Vagina (tissue), 2 donors: Measurements from ENCODE around the gene PPDPF. TPM values are rescaled to one million over a fixed set of nuclear protein-coding genes. Genes with fewer than 3 reads are reported as not detected.

Experiments used
- DNase-seq, 2 donors: peaks; one replicate each; pipeline ENCODE4 v3.0.0-alpha.2; 2017; ENCODE audit errors: extremely low spot score in 2 of 2
- H3K27ac ChIP-seq: fragments of 200-600 bp; sonication (generic); one replicate; pipeline ENCODE4 v1.5.1; 2019
- H3K27me3 ChIP-seq: fragments of 200-600 bp; sonication (generic); one replicate; pipeline ENCODE4 v1.5.1; 2019
- H3K36me3 ChIP-seq, 2 donors: fragments of 200-600 bp; sonication (generic); one replicate each; pipeline ENCODE4 v1.5.1; 2017 to 2019
- H3K4me1 ChIP-seq: fragments of 200-600 bp; sonication (generic); one replicate; pipeline ENCODE4 v1.5.1; 2019
- H3K4me3 ChIP-seq, 2 donors: fragments of 200-600 bp; sonication (generic); 1 replicate in 1 of 2; 2 replicates in 1 of 2; pipeline ENCODE4 v1.5.1; 2016 to 2019
- H3K9me3 ChIP-seq: fragments of 200-600 bp; sonication (generic); one replicate; pipeline ENCODE4 v1.5.1; 2019
- POLR2A ChIP-seq, 2 donors: fragments of 450-650 bp; IDR thresholded peaks; one replicate each; pipeline ENCODE4 v1.6.1; 2017; ENCODE audit warnings: antibody characterized with exemption in 2 of 2, mild to moderate bottlenecking in 2 of 2, moderate library complexity in 2 of 2
- POLR2AphosphoS5 ChIP-seq, 2 donors: sonication (generic); formaldehyde crosslinking; IDR thresholded peaks; one replicate each; pipeline ENCODE4 v1.9.0; 2017; ENCODE audit warnings: antibody characterized with exemption in 2 of 2, mild to moderate bottlenecking in 2 of 2, low read depth in 1 of 2; ENCODE audit not compliant: insufficient read depth in 1 of 2
- intact Hi-C: fragments of 100-400 bp; cut with DNase I; formaldehyde crosslinking; loops from one replicate; pipeline ENCODE4 v1.15.1; 2023
- total RNA-seq: library from RNA; depleted of rRNA; stranded (reverse); fragments of >200 nt; gene quantifications from one replicate; pipeline ENCODE4 v1.2.3, GENCODE V29; 2016
- TF ChIP-seq, protein P1 (sequence below), 3 experiments: fragments of 450-650 bp in 2 of 3; fragments of 200-600 bp in 1 of 3; sonication (generic) in 1 of 3; IDR thresholded peaks; one replicate each; pipeline ENCODE4 v1.5.1; 2017 to 2019; ENCODE audit warnings: antibody characterized with exemption in 3 of 3, mild to moderate bottlenecking in 2 of 3, moderate library complexity in 2 of 3

The PPDPF gene
- total RNA-seq, 1 donor from 2014 or later, result 198 TPM

DNA sequence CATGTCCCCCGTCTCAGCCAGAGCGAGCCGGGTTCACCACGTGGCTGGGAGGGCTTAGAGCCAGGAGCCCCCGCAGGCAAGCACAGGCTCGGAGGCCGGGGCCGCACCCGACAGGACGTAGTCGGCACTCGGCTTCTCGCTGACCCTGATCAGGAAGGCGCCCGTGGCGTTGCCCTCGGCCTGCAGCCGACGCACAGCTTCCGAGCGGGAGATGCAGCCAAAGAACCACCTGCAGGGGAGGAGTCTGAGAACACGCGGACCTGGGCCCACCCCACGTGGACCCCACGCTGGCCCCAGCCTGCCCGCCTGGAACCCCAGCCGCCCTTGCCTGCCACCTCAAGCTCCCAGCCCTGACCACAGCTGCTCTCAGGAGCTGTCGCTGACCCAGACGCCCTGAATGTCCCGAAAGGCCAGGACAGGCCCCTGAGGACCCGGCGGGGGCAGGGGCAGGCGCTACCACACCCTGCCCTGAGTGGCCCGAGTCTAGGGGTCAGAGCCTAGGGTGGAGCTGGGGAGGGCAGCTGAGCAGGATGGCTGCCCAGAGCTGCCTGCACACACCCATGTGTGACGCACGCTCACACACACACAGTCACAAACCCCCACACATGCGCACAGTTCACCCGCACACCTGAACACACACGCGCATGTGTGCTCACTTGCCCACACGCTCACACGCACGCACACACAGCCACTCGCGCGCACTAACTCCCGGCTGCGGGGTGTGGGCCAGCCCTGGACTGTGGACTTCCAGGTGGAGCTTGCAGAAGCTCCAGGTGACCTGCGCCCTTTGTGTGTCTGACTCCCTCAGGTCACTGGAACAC lies 14.5 kb downstream of the PPDPF start:
- intact Hi-C loops, result no loop called here
- Histone ChIP-seq H3K4me1 (peaks cover 47% of the 10 kb centered on the region), H3K36me3 (no peaks in the 10 kb centered on the region), H3K27me3 (no peaks in the 10 kb centered on the region), H3K9me3 (no peaks in the 10 kb centered on the region), H3K27ac (peak overlapping the region; percentile 26), H3K4me3 (peak overlapping the region in 1 of 2 donors; percentile 12)
- DNase-seq, result no peak
- TF ChIP-seq, protein P1, sequence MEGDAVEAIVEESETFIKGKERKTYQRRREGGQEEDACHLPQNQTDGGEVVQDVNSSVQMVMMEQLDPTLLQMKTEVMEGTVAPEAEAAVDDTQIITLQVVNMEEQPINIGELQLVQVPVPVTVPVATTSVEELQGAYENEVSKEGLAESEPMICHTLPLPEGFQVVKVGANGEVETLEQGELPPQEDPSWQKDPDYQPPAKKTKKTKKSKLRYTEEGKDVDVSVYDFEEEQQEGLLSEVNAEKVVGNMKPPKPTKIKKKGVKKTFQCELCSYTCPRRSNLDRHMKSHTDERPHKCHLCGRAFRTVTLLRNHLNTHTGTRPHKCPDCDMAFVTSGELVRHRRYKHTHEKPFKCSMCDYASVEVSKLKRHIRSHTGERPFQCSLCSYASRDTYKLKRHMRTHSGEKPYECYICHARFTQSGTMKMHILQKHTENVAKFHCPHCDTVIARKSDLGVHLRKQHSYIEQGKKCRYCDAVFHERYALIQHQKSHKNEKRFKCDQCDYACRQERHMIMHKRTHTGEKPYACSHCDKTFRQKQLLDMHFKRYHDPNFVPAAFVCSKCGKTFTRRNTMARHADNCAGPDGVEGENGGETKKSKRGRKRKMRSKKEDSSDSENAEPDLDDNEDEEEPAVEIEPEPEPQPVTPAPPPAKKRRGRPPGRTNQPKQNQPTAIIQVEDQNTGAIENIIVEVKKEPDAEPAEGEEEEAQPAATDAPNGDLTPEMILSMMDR (IDR thresholded peaks at IDR 0.05), result no peak
- peak in 1 of 2 donors; percentile 49 for TF ChIP-seq POLR2AphosphoS5 (IDR thresholded peaks at IDR 0.05; ENCODE audit: insufficient read depth in 1 of 2, low read depth in 1 of 2)

GRCh38 chr20:63536241-63536977 lies 15.8 kb downstream of the PPDPF start:
- H3K4me1 ChIP-seq, result peaks cover 47% of the 10 kb centered on the region
- TF ChIP-seq POLR2A (IDR thresholded peaks at IDR 0.05) (no peak), POLR2AphosphoS5 (IDR thresholded peaks at IDR 0.05; ENCODE audit: insufficient read depth in 1 of 2, low read depth in 1 of 2) (no peak)
- TF ChIP-seq, protein P1 (IDR thresholded peaks at IDR 0.05), result no peak
- no peaks in the 10 kb centered on the region for H3K27me3 ChIP-seq
- no peak for DNase-seq
- intact Hi-C loops, result loop anchor here (2.0 kb wide), 1 partner anchor 438 kb away; no protein-coding TSS in a partner anchor
- no peaks in the 10 kb centered on the region for H3K36me3 ChIP-seq
- peak overlapping the region; percentile 28 to 42 for H3K4me3 ChIP-seq
- H3K9me3 ChIP-seq, result no peaks in the 10 kb centered on the region
- H3K27ac ChIP-seq, result peak overlapping the region; percentile 65

DNA sequence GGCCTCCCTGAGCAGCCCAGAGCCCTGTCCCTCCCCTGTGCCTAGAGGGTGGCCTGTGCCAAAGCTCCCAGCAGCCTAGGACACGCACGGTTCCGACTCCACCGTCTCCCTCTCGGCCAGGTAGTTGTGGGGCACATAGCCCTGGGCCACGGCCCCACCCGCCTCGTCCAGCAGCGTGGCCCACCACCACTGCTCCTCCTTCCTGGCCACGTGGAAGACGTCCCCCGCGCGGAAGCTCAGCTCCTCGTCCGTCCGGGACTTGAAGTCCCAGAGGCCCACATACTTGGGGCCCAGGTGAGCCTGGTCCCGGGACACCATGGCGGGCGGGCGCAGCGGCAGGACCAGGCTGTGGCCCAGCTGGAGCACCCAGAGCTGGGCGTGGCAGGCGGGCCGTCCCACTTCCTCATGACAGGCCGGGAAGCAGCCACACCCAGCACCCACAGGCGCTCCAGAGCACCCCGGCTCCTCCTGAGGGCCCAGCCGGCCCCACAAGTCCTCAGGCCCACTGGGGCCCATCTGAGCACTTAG lies 16.5 kb downstream of the PPDPF start, which contains the start of gene PTK6:
TSS of gene PTK6 (minus strand) at position 380 of the 528 bp plus-strand sequence. CDS start at position 318, 62 bp downstream.
- intact Hi-C loops, result loop anchor here (2.0 kb wide), 1 partner anchor 438 kb away; no protein-coding TSS in a partner anchor
- Histone ChIP-seq H3K9me3 (no peaks in the 10 kb centered on the region), H3K36me3 (no peaks in the 10 kb centered on the region), H3K27ac (peak within 1 kb of the TSS; percentile 65), H3K4me1 (peaks cover 47% of the 10 kb centered on the region), H3K4me3 (peak within 1 kb of the TSS; percentile 28 to 42), H3K27me3 (no peaks in the 10 kb centered on the region)
- DNase-seq, result no peak
- TF ChIP-seq, protein P1 (IDR thresholded peaks at IDR 0.05), result no peak
- TF ChIP-seq POLR2AphosphoS5 (IDR thresholded peaks at IDR 0.05; ENCODE audit: insufficient read depth in 1 of 2, low read depth in 1 of 2), result no peak
- TF ChIP-seq POLR2A (IDR thresholded peaks at IDR 0.05), result no peak

DNA sequence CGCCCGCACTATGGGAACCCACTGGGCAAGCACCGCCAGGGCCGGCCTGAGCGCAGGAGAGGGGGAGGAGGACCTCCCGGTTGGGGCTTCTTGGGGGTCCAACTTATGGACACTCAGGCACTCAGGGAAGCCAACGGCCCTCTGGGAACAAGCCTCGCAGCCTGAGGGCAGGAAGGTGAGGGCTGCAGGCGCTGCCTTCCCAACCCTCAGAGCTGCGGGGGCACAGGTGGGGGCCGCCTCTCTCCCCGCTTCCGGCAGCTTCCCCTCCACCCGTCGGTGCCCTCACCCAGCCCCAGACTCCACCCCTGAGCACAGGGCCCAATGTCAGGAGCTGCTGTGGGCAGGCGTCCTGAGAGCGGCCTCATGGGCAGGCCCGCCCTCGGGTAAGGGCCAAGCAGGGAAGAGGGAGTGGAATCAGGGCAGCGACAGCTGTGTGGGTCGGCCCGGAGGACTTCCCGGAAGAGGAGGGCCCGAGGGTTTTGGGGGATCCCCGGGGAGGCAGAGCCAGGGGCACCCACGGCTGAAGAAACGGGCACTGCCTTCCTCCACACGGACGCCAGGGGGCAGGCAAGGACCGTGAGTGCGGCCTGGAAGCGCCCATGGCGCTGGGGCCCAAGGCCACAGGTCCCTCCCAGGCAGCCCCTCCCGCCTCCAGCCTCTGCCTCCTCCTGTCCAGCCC lies 17.1 kb downstream of the PPDPF start:
- H3K4me1 ChIP-seq, result peaks cover 47% of the 10 kb centered on the region

More for the DNA sequence above, 17.1 kb downstream of the PPDPF start:
- intact Hi-C loops, result loop anchor here (2.0 kb wide), 1 partner anchor 437 kb away; no protein-coding TSS in a partner anchor
- TF ChIP-seq, protein P1 (IDR thresholded peaks at IDR 0.05), result peak; percentile 82 to 99 (median 96)
- peak; percentile 41 to 69 for TF ChIP-seq POLR2AphosphoS5 (IDR thresholded peaks at IDR 0.05; ENCODE audit: insufficient read depth in 1 of 2, low read depth in 1 of 2)
- no peak for TF ChIP-seq POLR2A (IDR thresholded peaks at IDR 0.05)
- H3K9me3 ChIP-seq, result no peaks in the 10 kb centered on the region
- no peaks in the 10 kb centered on the region for H3K27me3 ChIP-seq
- DNase-seq, result no peak
- H3K4me3 ChIP-seq, result peak overlapping the region; percentile 28 to 42
- H3K36me3 ChIP-seq, result no peaks in the 10 kb centered on the region
- peak overlapping the region; percentile 65 for H3K27ac ChIP-seq
